K562 (cell line): Measurements from ENCODE around the gene P2RY14. TPM values are rescaled to one million over a fixed set of nuclear protein-coding genes. Genes with fewer than 3 reads are reported as not detected.

Experiments used
- ATAC-seq: fragments of 200-7000 bp; cut with Tn5 transposase; 3 replicates; pipeline ENCODE4 v1.9.1; 2020; ENCODE audit warnings: moderate library complexity
- BruUV-seq: library from RNA; stranded (reverse); fragments of 400-500 nt; replicated peaks from 2 replicates; lab custom pipeline; 2021; lab: Mats Ljungman, UMichigan
- CTCF ChIA-PET: fragments of 300-600 bp; formaldehyde crosslinking; extraction: SDS; loops from one replicate; lab custom pipeline; 2021; ENCODE audit warnings: low intra/inter-chr PET ratio; lab: Yijun Ruan, JAX
- POLR2A ChIA-PET: fragments of 300-600, 350-650 bp; sonication (Branson Sonifier 250); formaldehyde crosslinking; extraction: SDS; loops from one replicate; lab custom pipeline; 2021; ENCODE audit warnings: antibody characterized with exemption, inconsistent platforms; lab: Yijun Ruan, JAX
- DNase-seq, 4 experiments: peaks; one replicate each; pipeline versions ENCODE4 v3.0.0 to v3.0.0-alpha.2; 2011 to 2018; ENCODE audit warnings: low spot score in 3 of 4, mixed read lengths in 3 of 4; ENCODE audit errors: extremely low read depth in 1 of 4
- FAIRE-seq: peaks from 2 replicates; lab custom pipeline; 2011; peaks lifted over from hg19 to GRCh38; lab: Jason Lieb, UNC
- H2AFZ ChIP-seq: 2 replicates; pipeline ENCODE4 v1.6.0; 2011; ENCODE audit warnings: low read depth, low read length, control low read depth, inconsistent platforms
- H3K27ac ChIP-seq: fragments of 200-600 bp; 3 replicates; pipeline ENCODE4 v1.8.0; 2011; ENCODE audit warnings: low read depth, mild to moderate bottlenecking, control low read depth, inconsistent platforms, low read length, moderate library complexity, mixed read lengths; ENCODE audit errors: extremely low read depth
- H3K27me3 ChIP-seq, 2 experiments: fragments of 300-600 bp in 1 of 2; 2 replicates in 1 of 2; 3 replicates in 1 of 2; pipeline versions ENCODE4 v1.6.0 to v1.8.0; 2011; ENCODE audit warnings: inconsistent platforms in 2 of 2, low read length in 2 of 2, mild to moderate bottlenecking in 1 of 2, mixed read lengths in 1 of 2, moderate library complexity in 1 of 2; ENCODE audit not compliant: control insufficient read depth in 2 of 2, insufficient read depth in 2 of 2
- H3K36me3 ChIP-seq: fragments of 300-600 bp; 3 replicates; pipeline ENCODE4 v1.8.0; 2011; ENCODE audit warnings: mild to moderate bottlenecking, low read length, inconsistent platforms; ENCODE audit not compliant: control insufficient read depth, insufficient read depth
- H3K4me1 ChIP-seq, 2 experiments: fragments of 200-600 bp in 1 of 2; replicated peaks in 1 of 2; 2 replicates in 1 of 2; 3 replicates in 1 of 2; pipeline versions ENCODE4 v1.5.1 to v1.8.0; 2011; ENCODE audit warnings: inconsistent platforms in 2 of 2, low read length in 2 of 2, mild to moderate bottlenecking in 1 of 2, mixed read lengths in 1 of 2, moderate library complexity in 1 of 2; ENCODE audit not compliant: control insufficient read depth in 2 of 2, insufficient read depth in 2 of 2
- H3K4me2 ChIP-seq: 2 replicates; pipeline ENCODE4 v1.6.1; 2011; ENCODE audit warnings: low read length, control low read depth, inconsistent platforms, mixed read lengths; ENCODE audit not compliant: insufficient read depth
- H3K4me3 ChIP-seq: fragments of 200-600 bp; sonication (generic), shearing (Covaris generic); 2 replicates; pipeline ENCODE4 v1.5.1; 2016; ENCODE audit warnings: control low read depth, inconsistent platforms
- H3K79me2 ChIP-seq: fragments of 200-600 bp; 3 replicates; pipeline ENCODE4 v1.8.0; 2011; ENCODE audit warnings: low read length, inconsistent platforms; ENCODE audit not compliant: control insufficient read depth, insufficient read depth
- H3K9ac ChIP-seq, 2 experiments: 2 replicates each; pipeline versions ENCODE4 v1.6.0 to v1.6.1; 2011; ENCODE audit warnings: low read depth in 2 of 2, low read length in 2 of 2, control low read depth in 1 of 2, inconsistent platforms in 1 of 2, mild to moderate bottlenecking in 1 of 2, mixed read lengths in 1 of 2; ENCODE audit not compliant: insufficient read depth in 1 of 2
- H3K9me1 ChIP-seq: one replicate; pipeline ENCODE4 v1.6.0; 2011; ENCODE audit warnings: inconsistent platforms, mild to moderate bottlenecking, low read length, moderate library complexity; ENCODE audit not compliant: control insufficient read depth, insufficient read depth
- H3K9me3 ChIP-seq: replicated peaks from 2 replicates; pipeline ENCODE4 v1.5.1; 2011; ENCODE audit warnings: low read depth, low read length, inconsistent platforms; ENCODE audit not compliant: control insufficient read depth, insufficient read depth
- H4K20me1 ChIP-seq: replicated peaks from 2 replicates; pipeline ENCODE4 v1.6.1; 2011; ENCODE audit warnings: low read length, inconsistent platforms, mixed read lengths; ENCODE audit not compliant: control insufficient read depth, insufficient read depth
- BRD4 ChIP-seq: fragments of 200-600 bp; sonication (generic); IDR thresholded peaks from 2 replicates; pipeline ENCODE4 v1.6.1; 2017; ENCODE audit warnings: inconsistent platforms
- EGR1 ChIP-seq: fragments of 450-650 bp; conservative IDR thresholded peaks from 2 replicates; pipeline ENCODE4 v1.6.1; 2017; ENCODE audit warnings: mild to moderate bottlenecking
- ESRRA ChIP-seq: fragments of 450-650 bp; IDR thresholded peaks from 2 replicates; pipeline ENCODE4 v1.6.1; 2014; ENCODE audit warnings: low read depth, mild to moderate bottlenecking, moderate library complexity, borderline replicate concordance
- RBM15 ChIP-seq: fragments of 200-400 bp; formaldehyde crosslinking; IDR thresholded peaks from 2 replicates; pipeline ENCODE4 v1.6.1; 2018; ENCODE audit warnings: mild to moderate bottlenecking, low read length, moderate library complexity; ENCODE audit not compliant: insufficient read depth
- RHOXF2B ChIP-seq: fragments of 250-450 bp; sonication (Bioruptor Pico); conservative IDR thresholded peaks from 2 replicates; pipeline ENCODE4 v1.5.1; 2021
- XRCC5 ChIP-seq: fragments of 200-400 bp; formaldehyde crosslinking; IDR thresholded peaks from 2 replicates; pipeline ENCODE4 v1.6.1; 2017; ENCODE audit warnings: low read depth, mild to moderate bottlenecking, low read length
- ZBTB17 ChIP-seq: fragments of 450-650 bp; formaldehyde crosslinking; IDR thresholded peaks from 2 replicates; pipeline ENCODE4 v1.4.0; 2020; ENCODE audit warnings: mild to moderate bottlenecking
- ZNF75A ChIP-seq: fragments of 450-650 bp; formaldehyde crosslinking; IDR thresholded peaks from 2 replicates; pipeline ENCODE4 v1.4.0; 2020; ENCODE audit warnings: mild to moderate bottlenecking
- WGBS: fragments of 100-300 bp; shearing (Covaris generic); methylation state at CpG from one replicate; pipeline ENCODE4 v1.1.6; 2016; ENCODE audit warnings: low coverage, mixed read lengths; ENCODE audit not compliant: insufficient coverage; ENCODE audit errors: missing lambda C conversion rate; 5-methylcytosine and 5-hydroxymethylcytosine counted together
- in situ Hi-C: fragments of 300-500 bp; cut with MboI; formaldehyde crosslinking; loops from 4 replicates; pipeline ENCODE4 v1.15.0; 2018; ENCODE audit warnings: inconsistent platforms, mixed read lengths
- intact Hi-C: fragments of 100-400 bp; cut with micrococcal nuclease; formaldehyde crosslinking; loops from 2 replicates; pipeline ENCODE4 v1.14.2; 2022
- polyA plus RNA-seq, 8 experiments: library from polyadenylated mRNA; depleted of rRNA in 4 of 8; stranded (reverse) in 5 of 8; unstranded in 3 of 8; fragments of >200 nt; fragmentation: Nextera tagmentation in 2 of 8; fragmentation: Illumina TruSeq in 1 of 8; extraction: Ambion mirVana in 2 of 8; extraction: Trizol in 1 of 8; gene quantifications; 2 replicates each; pipeline versions ENCODE4 v1.2.1 to v1.2.3, GENCODE V29; 2011 to 2014; ENCODE audit warnings: inconsistent platforms in 1 of 8, missing spikeins in 1 of 8
- total RNA-seq, 7 experiments: library from RNA; depleted of rRNA in 6 of 7; stranded (reverse); fragments of >200 nt in 6 of 7; fragmentation: Illumina TruSeq in 2 of 7; extraction: Trizol in 2 of 7; gene quantifications; 2 replicates each; pipeline versions ENCODE4 v1.2.1 to v1.2.3, GENCODE V29; 2011 to 2021; ENCODE audit warnings: low replicate concordance in 1 of 7
- TF ChIP-seq, protein P1 (sequence below): fragments of 450-650 bp; IDR thresholded peaks from 2 replicates; pipeline ENCODE4 v1.6.1; 2016; ENCODE audit warnings: low read depth

Gene P2RY14
- total and polyA plus RNA-seq, 9 of the 15 experiments (the other 6 are each of a cell fraction or from before 2014, with no cell fraction given) = not detected

DNA sequence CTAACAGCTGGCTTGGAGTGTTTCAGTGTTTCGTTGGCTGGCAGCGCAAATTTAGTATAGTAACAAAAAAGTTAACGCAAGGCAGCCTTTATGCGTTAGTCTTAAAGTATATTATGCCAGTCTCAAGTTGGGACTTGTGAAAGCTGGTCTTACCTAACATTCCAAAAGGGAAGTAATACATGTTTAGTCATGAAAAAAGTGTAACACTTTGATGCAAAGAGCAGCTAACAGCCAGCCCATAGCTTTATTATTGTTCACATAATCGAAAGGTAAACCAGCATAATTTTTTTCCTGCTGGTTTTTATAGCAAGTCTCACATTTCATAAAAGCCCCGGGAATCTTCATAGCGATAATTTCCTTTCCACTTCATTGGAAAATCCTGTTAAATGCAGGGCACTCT, 40.6 kb upstream of the P2RY14 start:
- Histone ChIP-seq H2AFZ (no peak overlapping the region), H3K9me3 (no peaks in the 10 kb centered on the region), H3K79me2 (no peaks in the 10 kb centered on the region), H3K9ac (no peak overlapping the region), H3K4me3 (no peak overlapping the region), H3K36me3 (no peaks in the 10 kb centered on the region), H3K27ac (no peak overlapping the region), H4K20me1 (no peaks in the 10 kb centered on the region), H3K4me2 (no peak overlapping the region), H3K27me3 (peaks cover 7 to 8% of the 10 kb centered on the region in 2 experiments; a peak in 3 of 5 replicates), H3K9me1 (no peaks in the 10 kb centered on the region), H3K4me1 (no peaks in the 10 kb centered on the region)
- 8% methylated on average over 7 of the region's 7 CpGs for WGBS
- ATAC-seq = no peak
- DNase-seq = no peak
- no peak for TF ChIP-seq XRCC5
- no peak for TF ChIP-seq EGR1
- intact Hi-C loops (no loop called here), in situ Hi-C loops (no loop called here)
- ChIA-PET POLR2A (no interaction called here), CTCF (no interaction called here)
- no TSS peak for BruUV-seq
- FAIRE-seq = no peak

DNA sequence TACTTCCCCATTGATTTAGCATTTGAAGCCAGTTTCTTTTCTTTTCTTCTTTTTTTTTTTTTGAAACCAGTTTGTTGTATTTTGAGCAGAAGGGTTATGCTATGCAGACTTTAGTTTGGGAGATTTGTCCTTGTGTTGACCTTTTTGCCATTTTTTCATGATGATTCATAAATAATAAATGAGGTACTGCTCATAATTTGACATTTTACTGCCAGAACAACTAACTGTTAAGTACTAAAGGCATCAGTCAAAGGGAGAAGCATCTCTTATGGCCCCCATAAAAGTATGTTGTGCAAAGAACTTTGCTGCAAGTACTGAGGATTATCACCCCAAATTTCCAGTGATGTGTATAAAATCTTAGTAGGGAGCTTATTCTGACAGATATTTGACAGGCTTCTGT, 40.0 kb upstream of the P2RY14 start:
- DNase-seq = no peak
- Histone ChIP-seq H3K36me3 (no peaks in the 10 kb centered on the region), H3K9me1 (no peaks in the 10 kb centered on the region), H3K4me1 (no peaks in the 10 kb centered on the region), H3K27me3 (peaks cover 2 to 8% of the 10 kb centered on the region in 2 experiments; a peak in 3 of 5 replicates), H3K9me3 (no peaks in the 10 kb centered on the region), H4K20me1 (no peaks in the 10 kb centered on the region), H3K79me2 (no peaks in the 10 kb centered on the region), H3K4me3 (no peak overlapping the region), H3K4me2 (no peak overlapping the region), H2AFZ (no peak overlapping the region), H3K9ac (no peak overlapping the region), H3K27ac (no peak overlapping the region)
- ChIA-PET POLR2A (no interaction called here), CTCF (no interaction called here)
- no peak for ATAC-seq
- intact Hi-C loops (no loop called here), in situ Hi-C loops (no loop called here)
- BruUV-seq = no TSS peak
- FAIRE-seq = no peak
- TF ChIP-seq, protein P1, sequence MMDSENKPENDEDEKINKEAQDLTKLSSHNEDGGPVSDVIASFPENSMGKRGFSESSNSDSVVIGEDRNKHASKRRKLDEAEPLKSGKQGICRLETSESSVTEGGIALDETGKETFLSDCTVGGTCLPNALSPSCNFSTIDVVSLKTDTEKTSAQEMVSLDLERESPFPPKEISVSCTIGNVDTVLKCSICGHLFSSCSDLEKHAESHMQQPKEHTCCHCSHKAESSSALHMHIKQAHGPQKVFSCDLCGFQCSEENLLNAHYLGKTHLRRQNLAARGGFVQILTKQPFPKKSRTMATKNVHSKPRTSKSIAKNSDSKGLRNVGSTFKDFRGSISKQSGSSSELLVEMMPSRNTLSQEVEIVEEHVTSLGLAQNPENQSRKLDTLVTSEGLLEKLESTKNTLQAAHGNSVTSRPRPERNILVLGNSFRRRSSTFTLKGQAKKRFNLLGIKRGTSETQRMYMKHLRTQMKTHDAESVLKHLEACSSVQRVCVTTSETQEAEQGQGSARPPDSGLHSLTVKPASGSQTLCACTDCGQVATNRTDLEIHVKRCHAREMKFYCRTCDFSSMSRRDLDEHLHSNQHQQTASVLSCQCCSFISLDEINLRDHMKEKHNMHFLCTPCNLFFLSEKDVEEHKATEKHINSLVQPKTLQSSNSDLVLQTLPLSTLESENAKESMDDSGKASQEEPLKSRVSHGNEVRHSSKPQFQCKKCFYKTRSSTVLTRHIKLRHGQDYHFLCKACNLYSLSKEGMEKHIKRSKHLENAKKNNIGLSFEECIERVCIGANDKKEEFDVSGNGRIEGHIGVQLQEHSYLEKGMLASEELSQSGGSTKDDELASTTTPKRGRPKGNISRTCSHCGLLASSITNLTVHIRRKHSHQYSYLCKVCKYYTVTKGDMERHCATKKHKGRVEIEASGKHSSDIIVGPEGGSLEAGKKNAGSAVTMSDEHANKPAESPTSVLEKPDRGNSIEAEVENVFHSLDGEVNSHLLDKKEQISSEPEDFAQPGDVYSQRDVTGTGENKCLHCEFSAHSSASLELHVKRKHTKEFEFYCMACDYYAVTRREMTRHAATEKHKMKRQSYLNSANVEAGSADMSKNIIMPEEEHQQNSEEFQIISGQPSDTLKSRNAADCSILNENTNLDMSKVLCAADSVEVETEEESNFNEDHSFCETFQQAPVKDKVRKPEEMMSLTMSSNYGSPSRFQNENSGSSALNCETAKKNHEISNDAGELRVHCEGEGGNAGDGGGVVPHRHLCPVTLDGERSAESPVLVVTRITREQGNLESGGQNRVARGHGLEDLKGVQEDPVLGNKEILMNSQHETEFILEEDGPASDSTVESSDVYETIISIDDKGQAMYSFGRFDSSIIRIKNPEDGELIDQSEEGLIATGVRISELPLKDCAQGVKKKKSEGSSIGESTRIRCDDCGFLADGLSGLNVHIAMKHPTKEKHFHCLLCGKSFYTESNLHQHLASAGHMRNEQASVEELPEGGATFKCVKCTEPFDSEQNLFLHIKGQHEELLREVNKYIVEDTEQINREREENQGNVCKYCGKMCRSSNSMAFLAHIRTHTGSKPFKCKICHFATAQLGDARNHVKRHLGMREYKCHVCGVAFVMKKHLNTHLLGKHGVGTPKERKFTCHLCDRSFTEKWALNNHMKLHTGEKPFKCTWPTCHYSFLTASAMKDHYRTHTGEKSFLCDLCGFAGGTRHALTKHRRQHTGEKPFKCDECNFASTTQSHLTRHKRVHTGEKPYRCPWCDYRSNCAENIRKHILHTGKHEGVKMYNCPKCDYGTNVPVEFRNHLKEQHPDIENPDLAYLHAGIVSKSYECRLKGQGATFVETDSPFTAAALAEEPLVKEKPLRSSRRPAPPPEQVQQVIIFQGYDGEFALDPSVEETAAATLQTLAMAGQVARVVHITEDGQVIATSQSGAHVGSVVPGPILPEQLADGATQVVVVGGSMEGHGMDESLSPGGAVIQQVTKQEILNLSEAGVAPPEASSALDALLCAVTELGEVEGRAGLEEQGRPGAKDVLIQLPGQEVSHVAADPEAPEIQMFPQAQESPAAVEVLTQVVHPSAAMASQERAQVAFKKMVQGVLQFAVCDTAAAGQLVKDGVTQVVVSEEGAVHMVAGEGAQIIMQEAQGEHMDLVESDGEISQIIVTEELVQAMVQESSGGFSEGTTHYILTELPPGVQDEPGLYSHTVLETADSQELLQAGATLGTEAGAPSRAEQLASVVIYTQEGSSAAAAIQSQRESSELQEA = no peak
- no peak for TF ChIP-seq BRD4
- TF ChIP-seq ZBTB17 (CRISPR knock-in tag) = no peak
- no peak for TF ChIP-seq ZNF75A (CRISPR knock-in tag)
- no peak for TF ChIP-seq ESRRA
- TF ChIP-seq RBM15 = no peak
- TF ChIP-seq RHOXF2B = no peak
